Measurements from ENCODE around the gene HSD17B12. TPM values are rescaled to one million over a fixed set of nuclear protein-coding genes. Genes with fewer than 3 reads are reported as not detected.

Gene HSD17B12
- polyA plus RNA-seq, 1 donor from 2014 or later: 58.8 TPM

- TF ChIP-seq TAF1 (IDR thresholded peaks at IDR 0.05; ENCODE audit: low read depth) (no peak), RAD21 (conservative IDR thresholded peaks at IDR 0.05) (no peak), POLR2AphosphoS5 (IDR thresholded peaks at IDR 0.05) (no peak)
These were observed 126.4 kb downstream of the HSD17B12 start (continued) for GRCh38 chr11:43806976-43807375.

GRCh38 chr11:43810929-43811596, 130.5 kb downstream of the HSD17B12 start:
- Histone ChIP-seq H3K4me3 (ENCODE audit: low read length) (no peak overlapping the region), H3K36me3 (ENCODE audit: insufficient read depth, low read length) (no peaks in the 10 kb centered on the region), H3K9me2 (ENCODE audit: insufficient read depth, low read length) (no peaks in the 10 kb centered on the region), H3K79me2 (replicated peaks; ENCODE audit: insufficient read depth, low read length) (no peaks in the 10 kb centered on the region), H3K9me3 (ENCODE audit: low read length) (no peaks in the 10 kb centered on the region), H3K27ac (ENCODE audit: low read length) (no peak overlapping the region), H4K20me1 (ENCODE audit: insufficient read depth) (no peaks in the 10 kb centered on the region), H2AFZ (ENCODE audit: low read depth, low read length) (no peak overlapping the region), H3K4me2 (ENCODE audit: low read length) (no peak overlapping the region), H3F3A (ENCODE audit: insufficient read depth, low read length, poor library complexity, severe bottlenecking) (no peaks in the 10 kb centered on the region), H3K9ac (ENCODE audit: low read length) (no peak overlapping the region), H3K27me3 (ENCODE audit: insufficient read depth, low read depth, low read length) (no peaks in the 10 kb centered on the region)
- no peak for TF ChIP-seq POLR2AphosphoS5 (IDR thresholded peaks at IDR 0.05)
- TF ChIP-seq EP300 (conservative IDR thresholded peaks at IDR 0.05; ENCODE audit: poor library complexity, severe bottlenecking): no peak
- no peak for TF ChIP-seq REST (IDR thresholded peaks at IDR 0.05; ENCODE audit: borderline replicate concordance)
- peak; percentile 68 for TF ChIP-seq CTCF (IDR thresholded peaks at IDR 0.05; ENCODE audit: poor library complexity, severe bottlenecking)
- TF ChIP-seq MXI1 (conservative IDR thresholded peaks at IDR 0.05; ENCODE audit: poor library complexity, severe bottlenecking): no peak
- peak; percentile 73 for TF ChIP-seq RAD21 (conservative IDR thresholded peaks at IDR 0.05)
- TF ChIP-seq EZH2 (IDR thresholded peaks at IDR 0.05; ENCODE audit: borderline replicate concordance, insufficient read depth, low read length, poor library complexity, severe bottlenecking): no peak
- no peak for TF ChIP-seq TAF1 (IDR thresholded peaks at IDR 0.05; ENCODE audit: low read depth)
- TF ChIP-seq SMC3 (conservative IDR thresholded peaks at IDR 0.05; ENCODE audit: poor library complexity): peak; percentile 77

GRCh38 chr11:43812471-43812870, 131.9 kb downstream of the HSD17B12 start:
- Histone ChIP-seq H3K4me2 (ENCODE audit: low read length) (no peak overlapping the region), H3K9me2 (ENCODE audit: insufficient read depth, low read length) (no peaks in the 10 kb centered on the region), H4K20me1 (ENCODE audit: insufficient read depth) (no peaks in the 10 kb centered on the region), H3K9me3 (ENCODE audit: low read length) (no peaks in the 10 kb centered on the region), H3K9ac (ENCODE audit: low read length) (no peak overlapping the region), H3K36me3 (ENCODE audit: insufficient read depth, low read length) (no peaks in the 10 kb centered on the region), H3F3A (ENCODE audit: insufficient read depth, low read length, poor library complexity, severe bottlenecking) (no peaks in the 10 kb centered on the region), H3K4me3 (ENCODE audit: low read length) (no peak overlapping the region), H3K27me3 (ENCODE audit: insufficient read depth, low read depth, low read length) (no peaks in the 10 kb centered on the region), H3K27ac (ENCODE audit: low read length) (no peak overlapping the region), H2AFZ (ENCODE audit: low read depth, low read length) (no peak overlapping the region), H3K79me2 (replicated peaks; ENCODE audit: insufficient read depth, low read length) (no peaks in the 10 kb centered on the region)
- no peak for TF ChIP-seq EP300 (conservative IDR thresholded peaks at IDR 0.05; ENCODE audit: poor library complexity, severe bottlenecking)
- TF ChIP-seq EZH2 (IDR thresholded peaks at IDR 0.05; ENCODE audit: borderline replicate concordance, insufficient read depth, low read length, poor library complexity, severe bottlenecking): no peak
- TF ChIP-seq TAF1 (IDR thresholded peaks at IDR 0.05; ENCODE audit: low read depth): no peak
- no peak for TF ChIP-seq MXI1 (conservative IDR thresholded peaks at IDR 0.05; ENCODE audit: poor library complexity, severe bottlenecking)
- TF ChIP-seq RAD21 (conservative IDR thresholded peaks at IDR 0.05): no peak
- TF ChIP-seq SMC3 (conservative IDR thresholded peaks at IDR 0.05; ENCODE audit: poor library complexity): no peak
- no peak for TF ChIP-seq CTCF (IDR thresholded peaks at IDR 0.05; ENCODE audit: poor library complexity, severe bottlenecking)
- TF ChIP-seq POLR2AphosphoS5 (IDR thresholded peaks at IDR 0.05): no peak
- TF ChIP-seq REST (IDR thresholded peaks at IDR 0.05; ENCODE audit: borderline replicate concordance): no peak

All from neural cell (in vitro differentiated cells).